ENCODE results near the gene DYTN. TPM values are rescaled to one million over a fixed set of nuclear protein-coding genes. Genes with fewer than 3 reads are reported as not detected.

Gene DYTN
- total and polyA plus RNA-seq, 5 donors from 2014 or later = not detected

- Histone ChIP-seq H3K27me3 (ENCODE audit: control insufficient read depth, insufficient read depth, low read length) (peaks cover 4% of the 10 kb centered on the region), H3K27ac (ENCODE audit: insufficient read depth, low read length, poor library complexity, severe bottlenecking) (no peak overlapping the region), H3K4me1 (ENCODE audit: control insufficient read depth, insufficient read depth, low read length, poor library complexity, severe bottlenecking) (no peaks in the 10 kb centered on the region), H3K4me3 (ENCODE audit: low read depth, low read length) (no peak overlapping the region), H3K36me3 (ENCODE audit: control insufficient read depth, insufficient read depth, low read length) (no peaks in the 10 kb centered on the region), H3K9me3 (ENCODE audit: control insufficient read depth in 2 of 2, low read length in 2 of 2) (no peaks in the 10 kb centered on the region)
- DNase-seq = no peak
- Mint-ChIP-seq H3K36me3 (no peaks in the 10 kb centered on the region), H3K27ac (no peak overlapping the region), H3K27me3 (peaks cover 12% of the 10 kb centered on the region), H3K9me3 (peaks cover 0 to 4% (median 0%) of the 10 kb centered on the region in 7 donors), H3K4me1 (no peaks in the 10 kb centered on the region), H3K4me3 (no peak overlapping the region)
- no peak for ATAC-seq (ENCODE audit: low read depth in 2 of 2)
Measured at GRCh38 chr2:206736935-206737334, 18.7 kb upstream of the DYTN start.

DNA sequence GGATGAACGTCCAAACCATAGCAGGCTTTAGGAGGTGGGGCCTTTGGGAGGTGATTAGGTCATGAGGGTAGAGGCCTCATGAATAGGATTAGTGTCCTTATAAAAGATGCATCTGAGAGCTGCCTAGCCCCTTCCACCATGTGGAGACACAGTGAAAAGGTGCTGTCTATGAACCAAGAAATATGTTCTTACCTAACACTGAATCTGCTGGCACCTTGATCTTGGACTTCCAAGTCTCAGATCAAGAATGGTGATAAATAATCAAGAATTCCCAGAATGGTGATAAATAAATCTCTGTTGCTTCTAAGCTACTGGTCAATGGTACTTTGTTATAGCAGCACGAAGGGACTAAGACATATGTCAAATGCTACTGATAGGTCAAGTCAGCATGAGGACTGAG lies 15.1 kb upstream of the DYTN start:
- no peaks in the 10 kb centered on the region for H3K36me3 Mint-ChIP-seq
- Histone ChIP-seq H3K4me1 (ENCODE audit: control insufficient read depth, insufficient read depth, low read length, poor library complexity, severe bottlenecking) (no peaks in the 10 kb centered on the region), H3K27ac (ENCODE audit: insufficient read depth, low read length, poor library complexity, severe bottlenecking) (no peak overlapping the region), H3K9me3 (ENCODE audit: control insufficient read depth in 2 of 2, low read length in 2 of 2) (no peaks in the 10 kb centered on the region), H3K36me3 (ENCODE audit: control insufficient read depth, insufficient read depth, low read length) (no peaks in the 10 kb centered on the region), H3K4me3 (ENCODE audit: low read depth, low read length) (no peak overlapping the region), H3K27me3 (ENCODE audit: control insufficient read depth, insufficient read depth, low read length) (peaks cover 4% of the 10 kb centered on the region)
- H3K4me1 Mint-ChIP-seq = no peaks in the 10 kb centered on the region
- no peak for DNase-seq
- H3K27me3 Mint-ChIP-seq = peaks cover 20% of the 10 kb centered on the region
- no peak overlapping the region for H3K4me3 Mint-ChIP-seq
- ATAC-seq (ENCODE audit: low read depth in 2 of 2) = no peak
- peaks cover 0 to 4% (median 1%) of the 10 kb centered on the region in 7 donors for H3K9me3 Mint-ChIP-seq
- H3K27ac Mint-ChIP-seq = no peak overlapping the region

DNA sequence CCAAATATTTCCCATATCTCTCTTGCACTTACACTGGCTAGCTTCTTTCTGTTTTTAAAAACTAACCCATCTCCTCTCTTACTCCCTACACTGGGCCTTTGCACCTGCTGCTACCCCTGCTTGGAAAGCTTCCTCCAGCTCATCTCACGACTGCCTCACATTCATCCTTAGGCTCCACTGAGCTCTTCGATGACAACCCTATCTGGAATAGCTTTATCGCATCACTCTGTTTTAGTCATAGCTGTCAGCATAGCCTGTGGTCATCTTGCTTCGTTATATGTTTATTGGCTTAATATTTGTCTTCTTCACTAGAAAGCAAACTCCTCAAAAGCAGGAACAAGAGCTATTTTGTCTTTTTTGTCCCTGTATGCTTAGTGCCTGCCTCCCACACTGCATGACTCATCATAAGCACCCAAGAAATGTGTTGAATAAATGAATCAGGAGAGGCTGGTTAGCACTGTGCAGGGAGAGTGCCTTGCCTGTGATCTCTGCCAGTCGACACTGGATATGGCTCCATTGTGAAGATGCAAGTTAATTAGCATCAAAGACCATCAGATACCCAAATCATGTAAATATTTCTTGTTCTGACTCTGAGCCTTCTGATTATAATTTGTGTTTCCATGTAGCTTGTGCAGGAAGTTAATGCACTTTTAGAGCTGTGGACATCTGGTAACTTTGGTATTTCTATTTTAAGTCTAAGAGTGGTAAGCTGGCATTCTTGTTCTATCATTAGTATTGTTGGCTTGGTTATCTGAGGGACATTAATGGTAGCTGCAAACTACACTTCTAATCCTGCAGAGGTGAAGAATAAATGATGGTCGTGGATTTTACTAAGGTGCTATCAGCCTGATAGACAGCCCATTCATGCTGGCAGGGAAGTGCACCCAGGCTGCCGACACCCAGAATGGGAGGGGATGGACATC lies 10.3 kb upstream of the DYTN start:
- Mint-ChIP-seq H3K27ac (no peak overlapping the region), H3K36me3 (no peaks in the 10 kb centered on the region), H3K4me3 (no peak overlapping the region), H3K4me1 (no peaks in the 10 kb centered on the region), H3K27me3 (peaks cover 16% of the 10 kb centered on the region), H3K9me3 (peaks cover 0 to 6% (median 1%) of the 10 kb centered on the region in 7 donors)
- no peak for ATAC-seq (ENCODE audit: low read depth in 2 of 2)
- H3K36me3 ChIP-seq (ENCODE audit: control insufficient read depth, insufficient read depth, low read length) = no peaks in the 10 kb centered on the region
- no peaks in the 10 kb centered on the region for H3K4me1 ChIP-seq (ENCODE audit: control insufficient read depth, insufficient read depth, low read length, poor library complexity, severe bottlenecking)
- no peaks in the 10 kb centered on the region for H3K9me3 ChIP-seq (ENCODE audit: control insufficient read depth in 2 of 2, low read length in 2 of 2)
- H3K27ac ChIP-seq (ENCODE audit: insufficient read depth, low read length, poor library complexity, severe bottlenecking) = no peak overlapping the region
- peaks cover 4% of the 10 kb centered on the region for H3K27me3 ChIP-seq (ENCODE audit: control insufficient read depth, insufficient read depth, low read length)
- H3K4me3 ChIP-seq (ENCODE audit: low read depth, low read length) = no peak overlapping the region
- DNase-seq = no peak

GRCh38 chr2:206727287-206727686 lies 9.1 kb upstream of the DYTN start:
- no peak overlapping the region for H3K4me3 Mint-ChIP-seq
- peaks cover 2% of the 10 kb centered on the region for H3K27me3 ChIP-seq (ENCODE audit: control insufficient read depth, insufficient read depth, low read length)
- H3K36me3 Mint-ChIP-seq = no peaks in the 10 kb centered on the region
- H3K27ac ChIP-seq (ENCODE audit: insufficient read depth, low read length, poor library complexity, severe bottlenecking) = no peak overlapping the region
- DNase-seq = no peak
- H3K27ac Mint-ChIP-seq = no peak overlapping the region
- H3K4me3 ChIP-seq (ENCODE audit: low read depth, low read length) = no peak overlapping the region
- H3K36me3 ChIP-seq (ENCODE audit: control insufficient read depth, insufficient read depth, low read length) = no peaks in the 10 kb centered on the region
- H3K27me3 Mint-ChIP-seq = peaks cover 13% of the 10 kb centered on the region
- H3K4me1 ChIP-seq (ENCODE audit: control insufficient read depth, insufficient read depth, low read length, poor library complexity, severe bottlenecking) = no peaks in the 10 kb centered on the region
- no peaks in the 10 kb centered on the region for H3K9me3 ChIP-seq (ENCODE audit: control insufficient read depth in 2 of 2, low read length in 2 of 2)
- H3K9me3 Mint-ChIP-seq = peaks cover 0 to 4% (median 1%) of the 10 kb centered on the region in 7 donors
- ATAC-seq (ENCODE audit: low read depth in 2 of 2) = no peak
- no peaks in the 10 kb centered on the region for H3K4me1 Mint-ChIP-seq

DNA sequence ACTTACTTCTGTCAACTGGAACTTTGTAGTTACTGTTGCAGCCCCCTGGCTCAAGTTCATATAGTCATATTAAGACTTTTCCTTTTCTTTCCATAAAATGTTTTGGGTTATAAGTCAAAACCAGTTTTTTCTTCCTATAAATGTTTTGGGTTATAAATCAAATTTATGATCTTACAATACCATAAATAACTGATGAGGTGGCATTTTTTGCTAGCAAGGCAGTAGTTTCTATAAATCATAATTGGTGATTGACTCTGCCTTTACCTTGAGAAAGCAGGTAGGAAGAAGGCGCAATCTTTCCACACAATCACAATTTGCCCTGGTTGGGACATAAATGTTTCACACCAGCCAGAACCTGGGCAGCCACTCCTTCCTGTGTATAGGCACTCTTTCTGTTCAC lies 5.1 kb upstream of the DYTN start:
- H3K27me3 ChIP-seq (ENCODE audit: control insufficient read depth, insufficient read depth, low read length) = peaks cover 2% of the 10 kb centered on the region
- H3K27ac ChIP-seq (ENCODE audit: insufficient read depth, low read length, poor library complexity, severe bottlenecking) = no peak overlapping the region
- DNase-seq (no peak), ATAC-seq (ENCODE audit: low read depth in 2 of 2) (no peak)
- Mint-ChIP-seq H3K4me3 (no peak overlapping the region), H3K27me3 (peaks cover under 1% of the 10 kb centered on the region), H3K9me3 (peaks cover 0 to 9% (median 2%) of the 10 kb centered on the region in 7 donors), H3K27ac (no peak overlapping the region), H3K4me1 (no peaks in the 10 kb centered on the region), H3K36me3 (no peaks in the 10 kb centered on the region)
- no peaks in the 10 kb centered on the region for H3K9me3 ChIP-seq (ENCODE audit: control insufficient read depth in 2 of 2, low read length in 2 of 2)
- no peaks in the 10 kb centered on the region for H3K4me1 ChIP-seq (ENCODE audit: control insufficient read depth, insufficient read depth, low read length, poor library complexity, severe bottlenecking)
- H3K4me3 ChIP-seq (ENCODE audit: low read depth, low read length) = no peak overlapping the region
- no peaks in the 10 kb centered on the region for H3K36me3 ChIP-seq (ENCODE audit: control insufficient read depth, insufficient read depth, low read length)

- no peak overlapping the region for H3K27ac ChIP-seq (ENCODE audit: insufficient read depth, low read length, poor library complexity, severe bottlenecking)
- Mint-ChIP-seq H3K27ac (no peak overlapping the region), H3K27me3 (no peaks in the 10 kb centered on the region), H3K4me3 (no peak overlapping the region), H3K4me1 (no peaks in the 10 kb centered on the region), H3K9me3 (peaks cover 0 to 9% (median 2%) of the 10 kb centered on the region in 7 donors), H3K36me3 (no peaks in the 10 kb centered on the region)
- no peaks in the 10 kb centered on the region for H3K4me1 ChIP-seq (ENCODE audit: control insufficient read depth, insufficient read depth, low read length, poor library complexity, severe bottlenecking)
- H3K27me3 ChIP-seq (ENCODE audit: control insufficient read depth, insufficient read depth, low read length) = peaks cover 2% of the 10 kb centered on the region
- DNase-seq (no peak), ATAC-seq (ENCODE audit: low read depth in 2 of 2) (no peak)
- no peaks in the 10 kb centered on the region for H3K36me3 ChIP-seq (ENCODE audit: control insufficient read depth, insufficient read depth, low read length)
- no peaks in the 10 kb centered on the region for H3K9me3 ChIP-seq (ENCODE audit: control insufficient read depth in 2 of 2, low read length in 2 of 2)
- H3K4me3 ChIP-seq (ENCODE audit: low read depth, low read length) = no peak overlapping the region
Measured at GRCh38 chr2:206721256-206721920, 3.2 kb upstream of the DYTN start.

DNA sequence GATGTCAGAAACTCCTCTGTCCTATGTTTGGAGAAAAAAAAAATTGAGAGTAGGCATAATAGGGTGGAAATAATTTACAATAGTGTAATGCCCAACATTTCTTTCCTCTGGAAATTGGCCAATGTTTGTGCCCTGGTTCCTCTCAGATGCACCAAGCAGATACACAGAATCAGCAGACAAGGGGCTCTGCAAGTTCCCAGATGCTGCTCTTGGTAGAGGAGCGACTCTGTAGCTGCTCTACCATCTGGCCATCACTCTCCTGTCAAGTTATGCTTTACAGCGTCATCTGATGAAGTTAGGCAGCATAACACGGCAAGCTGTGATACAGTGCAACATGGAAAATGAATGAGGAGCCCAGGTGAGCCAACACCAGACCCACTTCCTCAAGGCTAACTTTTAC lies 1.6 kb downstream of the DYTN start:
- H3K27ac Mint-ChIP-seq = no peak overlapping the region
- Histone ChIP-seq H3K27ac (ENCODE audit: insufficient read depth, low read length, poor library complexity, severe bottlenecking) (no peak overlapping the region), H3K36me3 (ENCODE audit: control insufficient read depth, insufficient read depth, low read length) (no peaks in the 10 kb centered on the region), H3K27me3 (ENCODE audit: control insufficient read depth, insufficient read depth, low read length) (peaks cover 2% of the 10 kb centered on the region), H3K4me3 (ENCODE audit: low read depth, low read length) (no peak overlapping the region), H3K9me3 (ENCODE audit: control insufficient read depth in 2 of 2, low read length in 2 of 2) (no peaks in the 10 kb centered on the region), H3K4me1 (ENCODE audit: control insufficient read depth, insufficient read depth, low read length, poor library complexity, severe bottlenecking) (no peaks in the 10 kb centered on the region)
- no peaks in the 10 kb centered on the region for H3K4me1 Mint-ChIP-seq
- H3K9me3 Mint-ChIP-seq = peaks cover 0 to 5% (median 1%) of the 10 kb centered on the region in 7 donors
- no peak overlapping the region for H3K4me3 Mint-ChIP-seq
- H3K36me3 Mint-ChIP-seq = no peaks in the 10 kb centered on the region
- ATAC-seq (ENCODE audit: low read depth in 2 of 2) (no peak), DNase-seq (no peak)
- H3K27me3 Mint-ChIP-seq = peaks cover 5% of the 10 kb centered on the region

Measured in CD4-positive, CD25-positive, alpha-beta regulatory T cell (primary cell).